Breast epithelium (tissue), 3 donors: ENCODE results near the gene EFHD2.

Experiments used
- POLR2A ChIP-seq: fragments of 450-650 bp; IDR thresholded peaks from one replicate; pipeline ENCODE4 v1.6.1; 2016; ENCODE audit warnings: antibody characterized with exemption, mild to moderate bottlenecking, moderate library complexity
- TF ChIP-seq, protein P1 (sequence below), 3 donors: fragments of 450-650 bp; IDR thresholded peaks; one replicate each; pipeline ENCODE4 v1.5.1; 2016 to 2017; ENCODE audit warnings: antibody characterized with exemption in 3 of 3, mild to moderate bottlenecking in 3 of 3, moderate library complexity in 3 of 3

GRCh38 chr1:15448877-15449462, 39.3 kb downstream of the EFHD2 start:
- TF ChIP-seq POLR2A, result no peak
- TF ChIP-seq, protein P1, sequence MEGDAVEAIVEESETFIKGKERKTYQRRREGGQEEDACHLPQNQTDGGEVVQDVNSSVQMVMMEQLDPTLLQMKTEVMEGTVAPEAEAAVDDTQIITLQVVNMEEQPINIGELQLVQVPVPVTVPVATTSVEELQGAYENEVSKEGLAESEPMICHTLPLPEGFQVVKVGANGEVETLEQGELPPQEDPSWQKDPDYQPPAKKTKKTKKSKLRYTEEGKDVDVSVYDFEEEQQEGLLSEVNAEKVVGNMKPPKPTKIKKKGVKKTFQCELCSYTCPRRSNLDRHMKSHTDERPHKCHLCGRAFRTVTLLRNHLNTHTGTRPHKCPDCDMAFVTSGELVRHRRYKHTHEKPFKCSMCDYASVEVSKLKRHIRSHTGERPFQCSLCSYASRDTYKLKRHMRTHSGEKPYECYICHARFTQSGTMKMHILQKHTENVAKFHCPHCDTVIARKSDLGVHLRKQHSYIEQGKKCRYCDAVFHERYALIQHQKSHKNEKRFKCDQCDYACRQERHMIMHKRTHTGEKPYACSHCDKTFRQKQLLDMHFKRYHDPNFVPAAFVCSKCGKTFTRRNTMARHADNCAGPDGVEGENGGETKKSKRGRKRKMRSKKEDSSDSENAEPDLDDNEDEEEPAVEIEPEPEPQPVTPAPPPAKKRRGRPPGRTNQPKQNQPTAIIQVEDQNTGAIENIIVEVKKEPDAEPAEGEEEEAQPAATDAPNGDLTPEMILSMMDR (IDR thresholded peaks at IDR 0.05), result no peak
